H4 (cell line): ENCODE data around the gene WFS1. TPM values are rescaled to one million over a fixed set of nuclear protein-coding genes. Genes with fewer than 3 reads are reported as not detected.
A peak's percentile ranks its signal among the peaks of the same experiment; 100 is the strongest.

Source experiments
- DNase-seq: peaks from one replicate; pipeline ENCODE4 v3.0.0-alpha.2; 2015; ENCODE audit warnings: low spot score
- total RNA-seq: library from RNA; depleted of rRNA; stranded (reverse); fragments of >200 nt; shearing (Covaris generic); gene quantifications from 2 replicates; pipeline ENCODE4 v1.2.3, GENCODE V29; 2014

Gene WFS1
- total RNA-seq, 1 experiment from 2014 or later, result 32.6 TPM

DNA sequence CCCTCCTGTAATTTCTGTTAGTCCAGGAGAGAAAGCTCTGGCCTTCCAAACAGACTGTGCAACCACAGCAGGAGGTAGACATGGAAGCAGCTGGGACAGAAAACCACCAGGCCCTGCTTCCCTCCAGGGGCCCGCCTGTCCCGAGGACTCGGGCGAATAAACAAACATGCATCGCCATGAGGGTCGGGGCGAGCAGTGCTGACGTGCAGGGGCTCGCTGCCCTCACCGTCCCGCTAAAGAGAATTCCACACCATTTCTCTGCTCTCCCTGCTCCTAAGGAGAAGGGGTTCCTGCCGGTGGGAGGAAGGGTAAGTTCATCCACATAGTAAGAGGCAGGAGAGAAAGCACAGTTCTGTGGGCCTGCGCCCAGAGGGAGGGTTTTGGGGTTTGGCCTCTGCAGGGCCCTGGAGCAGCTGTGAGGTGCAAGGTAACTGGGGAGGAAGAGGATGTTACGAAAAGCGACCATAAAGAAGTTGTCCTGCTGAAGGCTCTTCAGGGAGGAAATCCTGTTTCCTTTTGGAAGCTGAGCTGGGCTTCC is 54.9 kb downstream of the WFS1 start:
- no peak for DNase-seq

DNA sequence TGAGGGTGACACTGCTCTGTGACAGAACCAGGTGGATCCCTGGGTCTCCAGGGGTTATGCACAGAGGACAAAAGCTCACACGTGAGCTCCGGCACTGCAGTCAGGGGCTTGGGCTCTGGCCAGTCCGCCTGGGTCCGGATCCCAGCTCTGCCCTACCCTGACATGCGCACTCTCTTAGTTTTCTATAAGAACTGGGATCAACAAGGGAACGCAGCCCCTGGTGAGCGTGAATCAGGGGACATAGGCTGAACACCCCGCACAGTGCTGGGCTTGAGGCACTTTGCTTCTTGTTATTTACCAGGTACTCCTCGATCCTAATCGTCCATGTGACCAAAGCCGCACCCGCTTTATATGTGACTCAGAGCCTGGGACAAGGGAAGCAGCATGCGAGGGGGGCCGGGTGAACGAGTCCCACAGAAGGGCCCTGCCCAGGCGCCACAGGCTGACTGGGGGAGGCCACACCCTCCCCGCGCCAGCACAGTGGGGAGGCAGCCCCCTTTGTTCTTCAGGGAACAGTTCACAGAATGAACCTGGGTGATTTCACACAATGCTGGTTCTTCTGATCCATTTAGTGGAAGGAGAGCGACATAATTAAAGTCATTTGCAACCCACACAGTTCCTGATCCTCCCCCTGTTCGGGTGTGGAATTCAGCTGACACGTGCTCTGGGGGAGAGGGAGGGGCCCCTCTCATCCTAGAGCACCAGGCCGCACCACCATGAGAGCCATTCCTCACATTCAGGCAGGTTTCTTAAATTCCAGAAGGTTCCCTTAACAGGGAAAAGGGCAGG is 55.5 kb downstream of the WFS1 start:
- peak; percentile 78 for DNase-seq

GRCh38 chr4:6325788-6326290 is 56.2 kb downstream of the WFS1 start:
- no peak for DNase-seq

DNA sequence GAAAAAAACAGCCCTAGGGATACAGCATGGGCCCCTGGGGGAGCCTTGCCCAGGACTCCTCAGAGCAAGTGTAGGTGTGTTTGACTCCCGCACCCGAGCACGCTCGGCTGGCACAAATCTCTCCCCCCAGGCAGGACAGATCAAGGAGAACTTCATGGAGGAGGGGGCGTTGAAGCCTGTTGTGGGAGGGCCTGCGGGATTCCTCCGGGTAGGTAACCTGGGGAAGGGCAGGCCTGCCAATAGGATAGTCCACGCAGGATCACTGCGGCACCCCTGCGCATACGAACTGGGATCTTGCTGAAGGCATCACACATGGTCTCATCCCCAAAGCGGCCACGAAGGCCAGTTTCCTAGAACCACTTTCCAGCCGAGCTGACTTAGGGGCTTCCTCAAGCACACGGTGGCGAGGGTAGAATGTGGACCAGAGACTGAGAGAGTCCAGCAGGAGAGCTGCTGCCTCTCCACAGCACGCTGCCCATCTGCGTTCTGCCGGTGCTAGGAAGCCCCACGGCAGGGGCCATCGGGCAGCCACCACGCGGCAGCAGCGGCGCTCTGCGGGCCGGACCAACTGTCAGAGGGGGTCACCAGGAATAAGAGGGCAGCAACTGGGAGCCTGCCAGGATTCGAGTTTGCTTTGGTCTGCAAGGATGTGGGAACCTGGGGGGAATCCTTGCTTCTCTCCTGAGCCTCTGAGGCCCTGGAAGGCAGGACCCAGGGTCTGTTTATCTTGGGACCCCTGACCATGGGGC is 56.8 kb downstream of the WFS1 start:
- DNase-seq, result no peak

GRCh38 chr4:6327220-6327917 is 57.7 kb downstream of the WFS1 start:
- DNase-seq, result peak; percentile 70

DNA sequence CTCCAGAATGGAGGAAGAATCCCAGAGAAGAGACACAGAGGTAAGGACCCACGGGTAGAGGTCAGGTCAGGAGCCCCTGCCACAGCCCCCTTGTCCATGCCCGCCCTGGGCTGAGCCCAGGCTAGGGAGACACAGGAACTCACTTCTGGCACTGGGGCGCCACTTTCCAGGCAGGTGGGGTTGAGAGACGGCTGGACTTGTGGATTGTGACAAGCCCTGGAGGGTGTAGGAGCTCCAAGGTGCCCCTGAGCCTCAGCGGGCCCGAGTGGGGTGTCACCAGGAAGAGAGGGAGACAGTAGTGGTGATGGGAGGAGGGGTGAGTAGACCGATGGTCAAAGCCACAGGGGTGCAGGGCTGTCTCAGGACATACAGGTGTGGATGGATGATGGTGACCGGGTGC is 58.9 kb downstream of the WFS1 start:
- DNase-seq, result no peak

GRCh38 chr4:6329478-6330383 is 60.1 kb downstream of the WFS1 start:
- no peak for DNase-seq

DNA sequence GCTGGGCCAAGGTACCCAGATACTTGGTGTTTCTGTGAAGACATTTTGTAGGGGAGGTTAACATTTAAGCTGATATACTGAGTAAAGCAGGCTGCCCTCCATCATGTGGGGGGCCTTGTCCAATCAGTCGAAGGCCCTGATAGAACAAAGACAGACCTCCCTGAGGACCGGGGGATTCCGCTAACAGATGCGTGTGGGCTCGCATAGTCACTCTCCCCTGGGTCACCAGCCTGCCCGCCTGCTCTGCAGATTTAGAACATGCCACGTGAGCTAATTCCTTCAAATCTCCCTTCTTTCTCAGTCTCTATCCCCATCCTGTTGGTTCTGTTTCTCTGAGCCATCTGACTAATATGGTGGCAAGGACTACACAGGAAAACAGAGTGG is 60.7 kb downstream of the WFS1 start:
- no peak for DNase-seq

DNA sequence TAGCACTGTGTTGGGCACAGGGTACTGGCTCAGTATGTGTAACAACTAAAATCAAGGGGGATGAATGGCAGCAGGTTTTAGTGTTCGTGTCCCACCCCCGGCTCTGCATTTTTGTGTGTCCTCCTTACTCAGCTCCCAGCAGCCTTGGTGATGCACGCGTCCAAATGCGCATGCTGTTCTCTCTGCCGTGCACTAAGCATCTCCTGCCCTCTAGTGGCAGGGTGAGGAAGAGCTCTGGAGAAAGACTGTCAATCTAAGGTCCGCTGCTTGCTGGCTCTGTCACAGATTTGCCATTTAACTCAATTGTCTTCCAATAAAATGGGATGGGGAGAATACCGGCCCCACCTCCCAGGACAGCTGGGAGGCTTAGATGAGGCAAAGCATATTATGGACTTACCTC is 61.4 kb downstream of the WFS1 start:
- DNase-seq, result peak; percentile 49

- DNase-seq, result no peak
Measured at GRCh38 chr4:6331468-6331867, 61.8 kb downstream of the WFS1 start.

DNA sequence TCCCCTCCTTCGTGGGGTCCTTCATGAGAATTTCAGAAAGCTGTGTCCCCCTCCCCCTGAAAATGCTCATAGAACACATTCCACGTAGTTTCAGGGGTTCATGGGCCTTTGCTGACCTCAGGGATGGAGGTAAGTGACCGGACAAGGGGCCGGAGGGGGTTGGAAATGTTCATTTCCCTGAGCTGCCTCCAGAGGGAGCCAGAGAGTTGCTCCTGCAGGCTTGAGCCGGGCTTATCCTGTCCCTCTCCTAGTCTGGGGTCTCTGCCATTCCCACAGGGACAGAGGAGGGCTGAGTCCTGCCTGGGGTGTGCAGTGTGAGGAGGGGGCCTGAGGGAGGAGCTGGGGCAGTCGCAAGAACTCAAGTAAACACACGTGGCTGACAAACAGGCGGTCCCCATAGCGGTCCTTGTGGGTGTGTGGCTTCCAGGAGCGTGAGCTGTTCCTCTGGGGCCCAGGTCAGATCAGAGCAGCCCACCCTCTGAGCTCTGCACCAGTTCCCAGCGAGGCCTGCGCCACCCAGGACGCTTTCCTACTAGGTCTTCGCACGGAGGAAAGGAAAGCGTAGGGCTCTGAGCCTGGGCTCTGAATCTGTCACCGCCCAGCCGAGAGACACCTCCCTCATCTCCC is 62.5 kb downstream of the WFS1 start:
- DNase-seq, result no peak

DNA sequence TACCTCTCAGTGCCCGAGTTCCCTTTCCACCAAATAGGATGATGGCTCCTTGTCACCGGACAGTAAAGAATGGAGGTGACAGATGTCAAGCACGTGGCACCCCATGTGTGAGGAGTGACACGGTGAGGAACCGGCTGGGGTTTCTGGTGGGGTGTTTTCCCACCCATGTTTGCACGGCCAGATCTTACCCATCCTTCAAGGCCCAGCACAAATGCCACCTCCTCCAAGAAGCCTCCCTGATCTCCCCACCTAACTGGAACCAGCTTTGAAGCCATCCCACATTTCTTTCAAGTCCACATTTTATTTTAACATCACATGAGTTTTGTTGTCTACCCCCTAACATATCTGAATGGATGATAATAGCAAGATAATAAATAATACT is 63.0 kb downstream of the WFS1 start:
- no peak for DNase-seq

GRCh38 chr4:6333301-6334202 is 63.9 kb downstream of the WFS1 start:
- DNase-seq, result no peak

DNA sequence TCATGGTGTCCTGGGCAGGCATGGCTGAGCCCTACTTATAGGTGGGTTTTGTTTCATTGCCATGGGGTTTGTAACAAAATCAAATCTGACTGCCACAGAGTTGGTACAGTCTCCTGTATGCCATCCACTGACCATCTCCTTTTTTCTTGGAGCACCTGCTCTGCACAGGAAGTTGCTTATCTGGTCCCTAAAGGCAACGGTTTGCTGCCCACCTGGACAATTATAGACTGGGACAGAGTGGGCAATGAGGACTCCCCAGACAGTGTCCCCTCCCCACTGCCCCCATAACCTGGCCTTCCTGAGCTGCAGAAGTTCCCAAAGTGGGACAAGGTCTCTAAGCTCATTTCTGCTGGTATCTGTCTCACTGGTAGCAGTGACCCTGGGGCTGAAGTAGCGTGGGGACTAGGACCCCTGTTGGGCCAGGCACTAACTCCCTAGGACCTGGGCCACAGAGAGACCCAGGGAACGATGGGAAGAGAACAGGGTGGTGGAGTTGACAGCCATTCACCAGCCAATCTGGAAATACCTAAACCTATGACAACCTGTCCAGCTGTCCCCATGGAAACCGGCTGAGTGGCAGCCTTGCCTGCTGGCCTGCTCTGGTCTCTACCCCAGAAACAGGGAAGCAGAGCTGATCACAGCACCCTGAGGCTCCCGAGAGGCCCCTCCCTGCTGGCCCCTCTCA is 64.7 kb downstream of the WFS1 start:
- no peak for DNase-seq

- DNase-seq, result no peak
Measured at GRCh38 chr4:6335040-6335590, 65.5 kb downstream of the WFS1 start.

DNA sequence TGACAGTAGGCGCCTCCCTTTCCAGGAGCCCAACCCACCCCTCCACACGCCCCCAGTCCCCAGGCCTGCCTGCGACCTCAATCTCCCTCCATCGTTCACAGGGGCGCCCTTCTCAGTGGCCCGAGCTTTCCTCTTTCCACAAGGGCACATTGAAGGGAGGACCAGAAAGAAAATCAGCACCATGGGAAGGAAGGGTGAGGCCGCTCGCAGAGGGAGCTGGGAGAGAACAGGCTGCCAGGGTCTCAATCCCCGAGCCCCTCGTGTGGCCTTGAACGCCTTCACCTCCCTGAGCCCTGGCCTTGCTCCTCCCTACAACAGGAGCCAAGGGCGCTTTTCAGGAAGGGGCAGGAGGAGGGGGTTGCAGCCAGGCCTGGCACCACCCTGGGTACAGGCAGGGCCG is 66.5 kb downstream of the WFS1 start:
- DNase-seq, result no peak

DNA sequence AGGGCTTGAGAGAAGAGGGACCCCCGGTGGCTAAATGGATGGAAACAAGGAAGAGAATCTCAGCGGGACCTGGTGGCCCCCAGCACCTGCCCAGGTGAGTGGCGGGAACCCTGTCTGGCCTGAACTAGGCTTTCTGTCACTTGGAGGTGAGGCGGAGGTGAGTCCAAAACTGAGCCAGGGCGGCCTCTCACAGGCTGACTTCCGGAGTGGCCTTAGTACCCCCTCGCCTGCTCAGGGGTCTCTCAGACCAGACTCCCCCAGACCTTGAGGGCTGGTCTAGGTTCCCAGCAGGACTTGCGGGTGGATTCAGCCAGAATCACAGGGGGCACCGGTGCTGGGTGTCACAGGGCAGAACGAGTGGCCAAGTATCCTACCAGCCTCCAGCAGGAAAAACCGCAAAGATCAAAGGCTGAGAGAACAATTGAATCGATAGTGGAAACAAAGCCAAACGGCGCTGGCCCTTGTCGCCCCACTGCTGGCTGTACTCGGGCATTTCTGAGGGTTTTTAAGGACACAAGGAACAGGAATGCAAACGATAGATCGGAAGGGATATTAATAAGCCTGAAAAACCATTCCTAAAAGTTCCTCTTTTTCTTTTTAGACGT is 67.8 kb downstream of the WFS1 start:
- DNase-seq, result no peak
